NCI-H446 treated with DMSO at 0.1 percent for 48 hours (cell line): Measurements from ENCODE around the gene SOX18.

Experiments
- DNase-seq: peaks from one replicate; lab custom pipeline; 2025; lab: John Stamatoyannopoulos, UW

SOX18 gene

GRCh38 chr20:64067733-64068307 is 18.4 kb upstream of the SOX18 start:
- no peak for DNase-seq

DNA sequence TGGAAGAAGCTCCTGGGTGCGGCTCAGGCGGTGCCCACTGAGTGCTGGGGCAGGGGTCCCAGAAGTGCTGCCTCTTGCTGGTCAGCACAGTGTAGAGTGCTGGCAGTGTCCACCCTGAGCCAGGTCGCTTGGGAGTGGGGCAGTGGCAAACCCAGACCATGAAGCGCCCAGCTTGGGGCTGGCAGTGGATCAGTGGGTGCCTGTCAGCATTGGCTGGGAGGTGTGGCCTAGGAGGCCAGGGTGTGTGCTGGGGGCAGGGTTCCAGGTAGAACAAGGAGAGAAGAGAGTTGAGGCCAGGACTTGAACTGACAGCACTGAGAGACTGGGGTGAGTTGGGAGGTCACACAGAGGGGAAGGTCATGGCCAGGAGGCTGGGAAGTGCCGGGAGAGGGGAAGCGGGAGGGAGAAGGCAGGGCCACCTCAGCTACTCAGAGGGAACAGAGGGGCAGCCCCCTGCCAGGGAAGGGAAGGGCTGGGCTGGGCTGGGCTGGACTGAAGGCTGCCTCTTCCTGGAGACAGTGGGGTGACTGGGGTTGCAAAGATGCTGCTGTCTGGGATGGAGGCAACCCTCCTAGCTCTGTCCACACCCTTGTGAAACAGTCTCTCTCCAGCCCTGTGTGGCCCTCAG is 17.7 kb upstream of the SOX18 start:
- no peak for DNase-seq

DNA sequence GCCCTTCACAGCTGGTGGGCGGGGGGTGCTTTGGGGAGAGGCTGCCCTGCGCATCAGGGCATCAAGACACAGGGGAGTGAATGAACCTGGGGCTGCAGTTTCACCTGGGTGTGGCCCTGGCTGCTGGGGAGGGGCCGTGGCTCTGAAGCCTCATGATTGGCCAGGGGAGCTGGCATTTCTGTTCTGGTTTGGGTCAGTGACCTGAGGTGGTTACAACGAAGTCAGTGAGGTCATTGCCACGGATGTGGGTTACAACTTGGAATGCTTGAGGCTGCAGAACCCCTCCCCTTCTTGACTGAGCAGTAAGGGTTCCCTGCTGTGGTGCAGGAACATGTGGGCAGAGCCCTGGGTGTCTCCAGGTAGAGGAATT is 16.5 kb upstream of the SOX18 start:
- no peak for DNase-seq

DNA sequence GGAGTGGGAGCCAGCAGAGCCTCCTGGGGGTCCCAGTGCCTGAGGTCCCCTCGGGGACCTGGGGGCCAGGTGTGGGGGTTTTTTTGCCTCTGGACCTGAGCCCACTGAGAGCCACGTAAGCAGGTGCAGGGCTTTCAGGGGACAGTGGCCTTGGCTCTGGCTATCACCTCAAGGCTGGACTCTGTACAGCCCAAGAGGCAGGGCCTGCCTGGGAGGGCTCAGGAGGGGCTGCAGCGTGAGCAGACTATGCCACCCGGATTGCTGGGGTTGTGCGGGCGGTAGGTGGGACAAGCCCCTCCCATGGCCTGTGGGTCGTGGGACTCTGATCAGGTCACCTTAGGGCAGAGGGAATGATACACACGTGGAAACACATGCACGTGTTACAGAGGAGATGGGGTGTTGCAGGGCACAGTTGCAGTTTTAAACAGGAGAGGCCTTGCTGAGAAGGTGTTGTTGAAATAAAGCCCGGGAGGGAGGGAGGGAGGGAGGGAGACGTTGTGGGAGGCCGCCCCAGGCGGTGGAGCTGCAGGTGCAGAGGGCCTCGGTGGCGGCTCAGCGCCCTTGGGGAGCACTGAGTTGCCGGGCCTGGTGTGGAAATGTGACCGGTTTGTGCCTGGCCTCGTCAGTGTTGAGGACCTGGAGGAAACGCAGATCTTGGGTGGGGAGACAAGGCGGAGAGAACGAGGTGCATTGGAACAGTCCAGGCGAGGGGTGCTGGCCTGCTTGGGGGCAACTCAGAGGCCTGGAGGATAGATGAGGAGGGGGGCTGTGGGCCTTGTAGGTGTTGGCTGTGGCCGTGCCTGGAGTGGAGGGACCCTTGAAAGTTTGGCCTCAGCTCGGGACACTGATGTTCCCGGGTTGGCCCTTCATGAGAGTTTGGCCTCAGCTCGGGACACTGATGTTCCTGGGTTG is 15.9 kb upstream of the SOX18 start:
- no peak for DNase-seq

- DNase-seq, result no peak
Observed at GRCh38 chr20:64064145-64064698, 14.8 kb upstream of the SOX18 start.

DNA sequence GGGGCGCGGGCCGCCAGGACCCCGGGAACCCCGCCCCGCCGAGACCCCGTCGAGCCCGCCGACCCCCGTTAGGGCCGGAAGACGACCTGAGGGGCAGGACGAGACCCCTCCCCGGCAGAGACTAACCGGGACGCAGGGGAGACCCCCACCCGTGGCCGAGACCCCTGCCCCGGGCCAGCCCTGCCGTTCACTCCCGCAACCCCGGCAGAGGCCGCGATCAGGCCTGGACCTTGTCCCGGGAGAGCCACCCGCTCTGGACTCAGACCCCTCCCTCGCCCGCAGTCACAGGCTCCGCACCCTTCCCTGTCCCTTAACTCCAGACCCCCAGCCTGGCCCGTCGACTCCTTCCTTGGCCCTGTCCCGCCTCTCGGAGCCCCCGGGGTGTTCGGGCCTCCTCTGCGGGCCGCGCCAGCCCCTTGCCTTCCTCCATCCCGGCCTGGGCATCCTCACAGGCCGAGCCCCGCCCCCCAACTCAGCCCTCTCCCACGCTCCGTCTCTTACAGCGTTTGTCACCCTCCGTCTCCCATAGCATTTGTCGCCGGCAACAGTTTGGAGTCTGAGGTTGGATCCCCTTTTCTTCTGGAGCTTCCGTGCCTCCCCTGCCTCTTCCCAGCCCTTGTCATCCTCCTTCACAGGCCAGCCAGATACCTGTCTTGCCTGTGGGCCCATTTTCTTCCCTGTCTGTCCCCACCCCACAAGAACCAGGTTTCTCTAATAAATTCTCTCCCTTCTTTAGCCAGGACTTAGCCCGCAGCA is 14.1 kb upstream of the SOX18 start:
- DNase-seq, result no peak

- peak; percentile 89 for DNase-seq
Observed at GRCh38 chr20:64062596-64063388, 13.4 kb upstream of the SOX18 start, which contains the start of gene TCEA2. TCEA2 (plus strand) TSS chr20:64063198; CDS start chr20:64063313, 115 bp downstream.

DNA sequence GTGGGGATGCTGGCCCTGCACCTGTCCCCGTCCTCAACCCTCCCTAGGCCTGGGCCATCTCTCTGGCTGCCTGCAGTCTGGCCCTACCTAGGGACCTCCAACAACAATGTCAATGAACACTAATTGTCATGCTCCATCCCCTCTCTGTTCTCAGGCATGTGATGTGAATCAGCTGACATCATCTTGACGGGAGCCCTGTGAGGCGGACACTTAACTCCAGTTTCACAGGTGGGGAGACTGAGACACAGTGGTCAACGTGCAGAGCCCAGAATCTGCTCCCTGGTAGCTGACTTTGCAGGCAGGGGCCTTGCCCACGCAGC is 12.8 kb upstream of the SOX18 start:
- no peak for DNase-seq

- DNase-seq, result no peak
Observed at GRCh38 chr20:64058536-64058935, 9.1 kb upstream of the SOX18 start.

GRCh38 chr20:64057628-64058498 is 8.4 kb upstream of the SOX18 start:
- no peak for DNase-seq

DNA sequence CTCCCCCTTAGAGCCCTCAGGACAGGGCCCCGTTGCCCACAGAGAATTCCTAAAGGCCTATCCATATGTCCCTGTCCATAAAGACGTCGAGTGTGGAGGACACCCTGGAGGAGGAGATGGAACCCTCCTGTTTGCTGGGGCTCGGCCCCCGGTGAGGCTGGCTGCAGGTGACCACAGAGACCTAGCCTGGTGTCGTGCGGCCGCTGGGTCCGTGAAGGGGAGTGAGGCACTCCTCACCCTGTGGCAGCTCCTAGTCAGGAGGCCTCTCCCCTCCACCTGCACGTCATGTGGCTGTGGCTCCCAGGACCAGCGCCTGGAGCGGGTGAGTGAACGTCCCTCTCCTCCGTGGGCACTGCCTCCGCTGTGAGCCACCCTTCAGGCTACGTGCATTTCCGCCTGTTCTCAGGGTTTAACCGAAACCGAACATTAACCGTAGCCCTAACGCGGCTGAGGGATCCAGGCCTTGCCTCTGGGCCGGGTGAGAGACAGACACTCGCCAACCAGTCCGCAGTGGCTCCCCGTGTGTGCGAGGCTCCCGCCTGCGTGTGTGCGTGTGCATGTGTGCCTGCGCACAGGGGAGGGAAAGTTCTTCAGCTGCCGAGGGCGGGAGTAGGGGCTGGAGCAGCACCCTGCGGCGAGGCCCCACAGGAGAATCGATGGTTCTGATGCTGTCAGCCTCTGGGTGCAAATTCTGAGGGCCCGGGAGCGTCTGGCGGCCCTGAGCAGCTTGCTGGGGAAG is 7.6 kb upstream of the SOX18 start:
- no peak for DNase-seq

DNA sequence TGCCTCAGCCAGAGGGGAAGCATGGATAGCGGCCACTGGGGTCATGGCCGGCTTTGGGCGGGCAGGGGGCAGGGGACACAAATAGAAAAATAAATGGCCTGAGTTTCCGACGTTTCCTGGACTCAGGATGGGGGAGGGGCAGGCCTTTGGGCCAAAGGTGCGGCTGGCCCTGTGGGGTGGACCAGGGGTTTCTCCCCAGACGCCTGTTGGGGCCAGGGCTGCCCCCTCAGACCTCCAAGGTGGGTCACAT is 7.1 kb upstream of the SOX18 start:
- no peak for DNase-seq

- peak; percentile 53 for DNase-seq
Observed at GRCh38 chr20:64055893-64056638, 6.6 kb upstream of the SOX18 start.

GRCh38 chr20:64055396-64055892 is 6.0 kb upstream of the SOX18 start:
- no peak for DNase-seq

DNA sequence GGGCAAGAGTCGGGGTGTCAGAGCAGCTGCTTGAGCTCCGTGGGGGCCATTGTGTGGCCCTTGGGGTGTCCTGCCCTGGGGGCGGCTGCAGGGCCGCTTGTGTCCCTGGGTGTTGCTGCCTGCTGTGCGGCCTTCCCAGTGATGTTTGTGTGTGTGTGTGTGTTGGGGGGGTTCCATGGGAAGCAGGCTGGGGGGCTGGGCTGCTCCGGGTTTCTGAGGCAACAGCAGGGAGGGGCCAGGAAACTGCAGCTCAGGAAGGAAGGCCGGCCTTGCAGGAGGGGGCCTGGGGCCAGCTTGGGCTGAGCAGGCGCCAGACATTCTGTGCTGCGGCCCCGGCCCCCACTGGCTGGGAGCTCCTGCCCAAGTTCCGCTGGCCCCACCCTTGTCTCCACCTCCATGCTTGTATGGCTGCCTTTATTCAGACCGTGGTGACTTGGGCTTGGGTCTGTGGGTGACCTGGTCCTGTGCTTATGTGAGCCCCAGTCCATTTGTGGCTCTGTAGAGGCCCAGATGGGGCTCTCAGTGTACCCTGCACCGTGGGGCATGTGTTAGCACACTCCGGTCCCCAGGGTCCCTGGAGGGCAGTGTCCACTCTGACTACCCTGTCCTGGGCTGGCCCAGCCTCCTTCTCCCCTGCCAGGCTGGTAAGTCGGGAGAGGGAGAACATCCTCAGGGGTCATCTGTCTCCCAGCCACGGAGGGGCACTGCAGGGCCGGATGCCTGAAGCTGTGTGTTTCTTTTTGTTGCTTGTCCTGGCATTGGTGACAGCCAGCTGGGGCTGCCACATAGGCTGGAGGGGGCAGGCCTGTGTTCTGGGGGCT is 4.6 kb upstream of the SOX18 start:
- peak; percentile 43 for DNase-seq

GRCh38 chr20:64052987-64053840 is 3.8 kb upstream of the SOX18 start:
- no peak for DNase-seq

DNA sequence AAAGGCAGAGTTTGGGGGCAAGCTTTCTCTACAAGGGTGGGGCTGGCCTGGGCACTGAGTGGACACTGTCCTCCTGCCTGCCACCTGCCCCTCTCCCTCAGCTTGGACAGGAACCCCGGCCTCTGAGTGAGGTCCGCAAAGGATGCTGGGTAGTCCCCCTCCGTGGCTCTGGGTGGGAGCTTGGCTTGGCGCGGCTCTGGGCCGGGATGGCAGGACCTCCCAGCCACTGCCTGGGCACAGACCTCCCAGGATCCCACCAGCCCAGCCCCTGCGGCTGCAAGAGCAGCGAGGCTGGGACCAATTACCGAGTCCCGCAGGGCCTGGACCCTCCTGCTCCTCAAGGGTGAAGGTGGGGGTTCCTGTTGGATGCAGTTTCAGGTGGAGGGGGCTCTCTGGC is 2.9 kb upstream of the SOX18 start:
- DNase-seq, result no peak
